Measurements from ENCODE around the gene COL12A1. TPM values are rescaled to one million over a fixed set of nuclear protein-coding genes. Genes with fewer than 3 reads are reported as not detected.

COL12A1 gene
- total and polyA plus RNA-seq, 4 donors = 11.8 to 214 (median 97.0) TPM

- no peak overlapping the region for H3K4me3 ChIP-seq (ENCODE audit: low read length in 2 of 2)
- no peak for DNase-seq
- no peaks in the 10 kb centered on the region for H3K9me3 ChIP-seq (ENCODE audit: control insufficient read depth, low read length)
- H3K4me1 ChIP-seq (ENCODE audit: control insufficient read depth in 1 of 2, insufficient read depth in 2 of 2, low read length in 2 of 2) = peaks cover 0 to 3% of the 10 kb centered on the region in 2 donors
- H3K27me3 ChIP-seq (ENCODE audit: control insufficient read depth in 1 of 2, insufficient read depth in 2 of 2, low read length in 1 of 2) = no peaks in the 10 kb centered on the region
- H3K36me3 ChIP-seq (ENCODE audit: control insufficient read depth in 1 of 2, insufficient read depth in 2 of 2, low read length in 1 of 2) = no peaks in the 10 kb centered on the region
- H3K27ac ChIP-seq (ENCODE audit: low read depth in 1 of 2, low read length in 2 of 2) = no peak overlapping the region
- intact Hi-C loops (cut with DNase I) = loop anchor here in 1 of 2 donors (10.0 kb wide), 1 partner anchor 179 kb away; no protein-coding TSS in a partner anchor
- ATAC-seq (ENCODE audit: low FRiP score) = no peak
- 9 to 27% methylated on average over 2 of the region's 2 CpGs for WGBS, 2 donors
Measured at GRCh38 chr6:75113446-75113845, 92.4 kb downstream of the COL12A1 start.

GRCh38 chr6:75109765-75110164, 96.1 kb downstream of the COL12A1 start:
- WGBS, 2 donors = 54 to 79% methylated on average over 1 of the region's 1 CpG
- Histone ChIP-seq H3K36me3 (ENCODE audit: control insufficient read depth in 1 of 2, insufficient read depth in 2 of 2, low read length in 1 of 2) (no peaks in the 10 kb centered on the region), H3K27me3 (ENCODE audit: control insufficient read depth in 1 of 2, insufficient read depth in 2 of 2, low read length in 1 of 2) (no peaks in the 10 kb centered on the region), H3K27ac (ENCODE audit: low read depth in 1 of 2, low read length in 2 of 2) (no peak overlapping the region), H3K4me3 (ENCODE audit: low read length in 2 of 2) (no peak overlapping the region), H3K4me1 (ENCODE audit: control insufficient read depth in 1 of 2, insufficient read depth in 2 of 2, low read length in 2 of 2) (no peaks in the 10 kb centered on the region), H3K9me3 (ENCODE audit: control insufficient read depth, low read length) (no peaks in the 10 kb centered on the region)
- intact Hi-C loops (cut with DNase I) = loop anchor here (10.0 kb wide), 1 partner anchor 175 kb away; no protein-coding TSS in a partner anchor
- DNase-seq = no peak
- ATAC-seq (ENCODE audit: low FRiP score) = no peak

- Histone ChIP-seq H3K4me1 (ENCODE audit: control insufficient read depth in 1 of 2, insufficient read depth in 2 of 2, low read length in 2 of 2) (no peaks in the 10 kb centered on the region), H3K4me3 (ENCODE audit: low read length in 2 of 2) (no peak overlapping the region), H3K36me3 (ENCODE audit: control insufficient read depth in 1 of 2, insufficient read depth in 2 of 2, low read length in 1 of 2) (no peaks in the 10 kb centered on the region), H3K9me3 (ENCODE audit: control insufficient read depth, low read length) (no peaks in the 10 kb centered on the region), H3K27ac (ENCODE audit: low read depth in 1 of 2, low read length in 2 of 2) (no peak overlapping the region), H3K27me3 (ENCODE audit: control insufficient read depth in 1 of 2, insufficient read depth in 2 of 2, low read length in 1 of 2) (no peaks in the 10 kb centered on the region)
- no peak for DNase-seq
- intact Hi-C loops (cut with DNase I) = loop anchor here in 1 of 2 donors (10.0 kb wide), 1 partner anchor 174 kb away; no protein-coding TSS in a partner anchor
- no peak for ATAC-seq (ENCODE audit: low FRiP score)
Measured at GRCh38 chr6:75109022-75109421, 96.8 kb downstream of the COL12A1 start.

- Histone ChIP-seq H3K36me3 (ENCODE audit: control insufficient read depth in 1 of 2, insufficient read depth in 2 of 2, low read length in 1 of 2) (no peaks in the 10 kb centered on the region), H3K4me3 (ENCODE audit: low read length in 2 of 2) (no peak overlapping the region), H3K27me3 (ENCODE audit: control insufficient read depth in 1 of 2, insufficient read depth in 2 of 2, low read length in 1 of 2) (no peaks in the 10 kb centered on the region), H3K4me1 (ENCODE audit: control insufficient read depth in 1 of 2, insufficient read depth in 2 of 2, low read length in 2 of 2) (no peaks in the 10 kb centered on the region), H3K9me3 (ENCODE audit: control insufficient read depth, low read length) (no peaks in the 10 kb centered on the region), H3K27ac (ENCODE audit: low read depth in 1 of 2, low read length in 2 of 2) (no peak overlapping the region)
- 23 to 27% methylated on average over 2 of the region's 2 CpGs for WGBS, 2 donors
- no peak for DNase-seq
- ATAC-seq (ENCODE audit: low FRiP score) = no peak
- intact Hi-C loops (cut with DNase I) = loop anchor here in 1 of 2 donors (10.0 kb wide), 1 partner anchor 174 kb away; no protein-coding TSS in a partner anchor
Measured at GRCh38 chr6:75108333-75108974, 97.4 kb downstream of the COL12A1 start.

GRCh38 chr6:75107913-75108312, 97.9 kb downstream of the COL12A1 start:
- intact Hi-C loops (cut with DNase I) = loop anchor here in 1 of 2 donors (10.0 kb wide), 1 partner anchor 173 kb away; no protein-coding TSS in a partner anchor
- Histone ChIP-seq H3K27ac (ENCODE audit: low read depth in 1 of 2, low read length in 2 of 2) (no peak overlapping the region), H3K36me3 (ENCODE audit: control insufficient read depth in 1 of 2, insufficient read depth in 2 of 2, low read length in 1 of 2) (peaks cover 0 to 2% of the 10 kb centered on the region in 2 donors), H3K4me1 (ENCODE audit: control insufficient read depth in 1 of 2, insufficient read depth in 2 of 2, low read length in 2 of 2) (no peaks in the 10 kb centered on the region), H3K27me3 (ENCODE audit: control insufficient read depth in 1 of 2, insufficient read depth in 2 of 2, low read length in 1 of 2) (no peaks in the 10 kb centered on the region), H3K4me3 (ENCODE audit: low read length in 2 of 2) (no peak overlapping the region), H3K9me3 (ENCODE audit: control insufficient read depth, low read length) (no peaks in the 10 kb centered on the region)
- ATAC-seq (ENCODE audit: low FRiP score) = no peak
- DNase-seq = no peak

GRCh38 chr6:75106426-75106825, 99.4 kb downstream of the COL12A1 start:
- peaks cover 0 to 2% of the 10 kb centered on the region in 2 donors for H3K36me3 ChIP-seq (ENCODE audit: control insufficient read depth in 1 of 2, insufficient read depth in 2 of 2, low read length in 1 of 2)
- intact Hi-C loops (cut with DNase I) = loop anchor here in 1 of 2 donors (10.0 kb wide), 1 partner anchor 172 kb away; no protein-coding TSS in a partner anchor
- DNase-seq = no peak
- ATAC-seq (ENCODE audit: low FRiP score) = no peak
- H3K4me3 ChIP-seq (ENCODE audit: low read length in 2 of 2) = no peak overlapping the region
- no peaks in the 10 kb centered on the region for H3K9me3 ChIP-seq (ENCODE audit: control insufficient read depth, low read length)
- H3K4me1 ChIP-seq (ENCODE audit: control insufficient read depth in 1 of 2, insufficient read depth in 2 of 2, low read length in 2 of 2) = peaks cover 0 to 2% of the 10 kb centered on the region in 2 donors
- no peak overlapping the region for H3K27ac ChIP-seq (ENCODE audit: low read depth in 1 of 2, low read length in 2 of 2)
- H3K27me3 ChIP-seq (ENCODE audit: control insufficient read depth in 1 of 2, insufficient read depth in 2 of 2, low read length in 1 of 2) = no peaks in the 10 kb centered on the region
- 96 to 97% methylated on average over 2 of the region's 2 CpGs for WGBS, 2 donors

- Histone ChIP-seq H3K4me3 (ENCODE audit: low read length in 2 of 2) (no peak overlapping the region), H3K36me3 (ENCODE audit: control insufficient read depth in 1 of 2, insufficient read depth in 2 of 2, low read length in 1 of 2) (peaks cover 0 to 2% of the 10 kb centered on the region in 2 donors), H3K27me3 (ENCODE audit: control insufficient read depth in 1 of 2, insufficient read depth in 2 of 2, low read length in 1 of 2) (no peaks in the 10 kb centered on the region), H3K27ac (ENCODE audit: low read depth in 1 of 2, low read length in 2 of 2) (no peak overlapping the region), H3K4me1 (ENCODE audit: control insufficient read depth in 1 of 2, insufficient read depth in 2 of 2, low read length in 2 of 2) (peaks cover under 1 to 2% of the 10 kb centered on the region in 2 donors), H3K9me3 (ENCODE audit: control insufficient read depth, low read length) (no peaks in the 10 kb centered on the region)
- intact Hi-C loops (cut with DNase I) = loop anchor here in 1 of 2 donors (10.0 kb wide), 1 partner anchor 169 kb away; no protein-coding TSS in a partner anchor
- no peak for ATAC-seq (ENCODE audit: low FRiP score)
- WGBS, 2 donors = 67 to 81% methylated on average over 1 of the region's 1 CpG
- no peak for DNase-seq
Measured at GRCh38 chr6:75103431-75103830, 102.4 kb downstream of the COL12A1 start.

GRCh38 chr6:75102301-75102700, 103.6 kb downstream of the COL12A1 start:
- Histone ChIP-seq H3K27me3 (ENCODE audit: control insufficient read depth in 1 of 2, insufficient read depth in 2 of 2, low read length in 1 of 2) (no peaks in the 10 kb centered on the region), H3K27ac (ENCODE audit: low read depth in 1 of 2, low read length in 2 of 2) (no peak overlapping the region), H3K9me3 (ENCODE audit: control insufficient read depth, low read length) (no peaks in the 10 kb centered on the region), H3K4me1 (ENCODE audit: control insufficient read depth in 1 of 2, insufficient read depth in 2 of 2, low read length in 2 of 2) (peaks cover 2 to 4% of the 10 kb centered on the region in 2 donors), H3K4me3 (ENCODE audit: low read length in 2 of 2) (no peak overlapping the region), H3K36me3 (ENCODE audit: control insufficient read depth in 1 of 2, insufficient read depth in 2 of 2, low read length in 1 of 2) (peaks cover 0 to 2% of the 10 kb centered on the region in 2 donors)
- DNase-seq (no peak), ATAC-seq (ENCODE audit: low FRiP score) (no peak)
- intact Hi-C loops (cut with DNase I) = loop anchor here in 1 of 2 donors (10.0 kb wide), 1 partner anchor 168 kb away; no protein-coding TSS in a partner anchor
- WGBS, 2 donors = 17 to 31% methylated on average over 5 of the region's 5 CpGs

GRCh38 chr6:75101896-75102295, 104.0 kb downstream of the COL12A1 start:
- H3K36me3 ChIP-seq (ENCODE audit: control insufficient read depth in 1 of 2, insufficient read depth in 2 of 2, low read length in 1 of 2) = peaks cover 0 to 2% of the 10 kb centered on the region in 2 donors

More at GRCh38 chr6:75101896-75102295, 104.0 kb downstream of the COL12A1 start:
- Histone ChIP-seq H3K4me3 (ENCODE audit: low read length in 2 of 2) (no peak overlapping the region), H3K9me3 (ENCODE audit: control insufficient read depth, low read length) (no peaks in the 10 kb centered on the region), H3K27ac (ENCODE audit: low read depth in 1 of 2, low read length in 2 of 2) (no peak overlapping the region), H3K4me1 (ENCODE audit: control insufficient read depth in 1 of 2, insufficient read depth in 2 of 2, low read length in 2 of 2) (peaks cover 2 to 4% of the 10 kb centered on the region in 2 donors), H3K27me3 (ENCODE audit: control insufficient read depth in 1 of 2, insufficient read depth in 2 of 2, low read length in 1 of 2) (no peaks in the 10 kb centered on the region)
- intact Hi-C loops (cut with DNase I) = loop anchor here in 1 of 2 donors (10.0 kb wide), 1 partner anchor 167 kb away; no protein-coding TSS in a partner anchor
- ATAC-seq (ENCODE audit: low FRiP score) = no peak
- 14 to 29% methylated on average over 4 of the region's 4 CpGs for WGBS, 2 donors
- DNase-seq = no peak

Measured in aorta (tissue), 5 donors.